Measurements from ENCODE around the gene RNF128. TPM values are rescaled to one million over a fixed set of nuclear protein-coding genes. Genes with fewer than 3 reads are reported as not detected.

RNF128 gene
- total RNA-seq = 0.36 TPM
- long read RNA-seq, partial matches to known transcripts = 0 of 3 reads
- long read RNA-seq, other reads (novel, unspliced or antisense) = 0 of 3 reads

- intact Hi-C loops (cut with micrococcal nuclease) = no loop called here
- Histone ChIP-seq H3K4me3 (peak within 1 kb of the TSS; percentile 66), H3K27me3 (ENCODE audit: low read depth) (peaks cover 9% of the 10 kb centered on the region), H3K9me3 (replicated peaks) (no peaks in the 10 kb centered on the region), H3K36me3 (no peaks in the 10 kb centered on the region), H3K27ac (replicated peaks) (no peak within 1 kb of the TSS), H3K4me1 (no peaks in the 10 kb centered on the region)
- TF ChIP-seq CTCF (IDR thresholded peaks at IDR 0.05; ENCODE audit: borderline replicate concordance) = no peak
- no peak for DNase-seq
Measured at GRCh38 chrX:106726485-106727437, at the start of gene RNF128. Gene RNF128 (plus strand): TSS chrX:106726701. CDS start chrX:106726914, 213 bp downstream.

- intact Hi-C loops (cut with micrococcal nuclease) = no loop called here
- H3K27ac ChIP-seq (replicated peaks) = no peak overlapping the region
Measured at GRCh38 chrX:106680716-106681115, 45.8 kb upstream of the RNF128 start.

GRCh38 chrX:106684207-106684606, 42.3 kb upstream of the RNF128 start:
- Histone ChIP-seq H3K36me3 (no peaks in the 10 kb centered on the region), H3K27ac (replicated peaks) (no peak overlapping the region), H3K27me3 (ENCODE audit: low read depth) (no peaks in the 10 kb centered on the region), H3K9me3 (replicated peaks) (no peaks in the 10 kb centered on the region), H3K4me1 (no peaks in the 10 kb centered on the region), H3K4me3 (no peak overlapping the region)
- intact Hi-C loops (cut with micrococcal nuclease) = no loop called here
- TF ChIP-seq CTCF (IDR thresholded peaks at IDR 0.05; ENCODE audit: borderline replicate concordance) = no peak
- DNase-seq = no peak

More at GRCh38 chrX:106680716-106681115, 45.8 kb upstream of the RNF128 start:
- TF ChIP-seq CTCF (IDR thresholded peaks at IDR 0.05; ENCODE audit: borderline replicate concordance) = no peak
- no peak for DNase-seq
- no peak overlapping the region for H3K4me3 ChIP-seq
- no peaks in the 10 kb centered on the region for H3K4me1 ChIP-seq
- H3K36me3 ChIP-seq = no peaks in the 10 kb centered on the region
- no peaks in the 10 kb centered on the region for H3K27me3 ChIP-seq (ENCODE audit: low read depth)
- no peaks in the 10 kb centered on the region for H3K9me3 ChIP-seq (replicated peaks)

GRCh38 chrX:106692425-106693065, 34.0 kb upstream of the RNF128 start:
- intact Hi-C loops (cut with micrococcal nuclease) = no loop called here
- DNase-seq = no peak
- no peaks in the 10 kb centered on the region for H3K9me3 ChIP-seq (replicated peaks)
- no peak overlapping the region for H3K4me3 ChIP-seq
- H3K36me3 ChIP-seq = no peaks in the 10 kb centered on the region
- no peak overlapping the region for H3K27ac ChIP-seq (replicated peaks)
- no peaks in the 10 kb centered on the region for H3K27me3 ChIP-seq (ENCODE audit: low read depth)
- no peak for TF ChIP-seq CTCF (IDR thresholded peaks at IDR 0.05; ENCODE audit: borderline replicate concordance)
- no peaks in the 10 kb centered on the region for H3K4me1 ChIP-seq

- Histone ChIP-seq H3K9me3 (replicated peaks) (no peaks in the 10 kb centered on the region), H3K27ac (replicated peaks) (no peak overlapping the region), H3K4me3 (no peak overlapping the region), H3K36me3 (no peaks in the 10 kb centered on the region), H3K4me1 (no peaks in the 10 kb centered on the region), H3K27me3 (ENCODE audit: low read depth) (no peaks in the 10 kb centered on the region)
- TF ChIP-seq CTCF (IDR thresholded peaks at IDR 0.05; ENCODE audit: borderline replicate concordance) = no peak
- DNase-seq = no peak
- intact Hi-C loops (cut with micrococcal nuclease) = no loop called here
Measured at GRCh38 chrX:106696502-106696901, 30.0 kb upstream of the RNF128 start.
